Effector memory CD8-positive, alpha-beta T cell (primary cell): Measurements from ENCODE around the gene MAP3K8.

Source experiments
- ATAC-seq: fragments of 150-1000 bp; cut with Tn5 transposase; replicated peaks from 2 replicates; pipeline ENCODE4 v1.10.0; 2021; ENCODE audit warnings: mild to moderate bottlenecking, moderate library complexity
- DNase-seq, 3 experiments: peaks; one replicate each; pipeline ENCODE4 v3.0.0; 2021
- H3K27ac Mint-ChIP-seq, 2 donors: one replicate each; pipeline ENCODE4 v1.8.0; 2022; ENCODE audit warnings: mild to moderate bottlenecking in 2 of 2, mixed read lengths in 2 of 2, moderate library complexity in 2 of 2
- H3K27me3 Mint-ChIP-seq, 2 donors: one replicate each; pipeline ENCODE4 v1.8.0; 2022; ENCODE audit warnings: mixed read lengths in 2 of 2
- H3K36me3 Mint-ChIP-seq: one replicate; pipeline ENCODE4 v1.8.0; 2022; ENCODE audit warnings: mild to moderate bottlenecking, moderate library complexity, mixed read lengths; ENCODE audit not compliant: insufficient read depth
- H3K4me1 Mint-ChIP-seq, 2 donors: one replicate each; pipeline ENCODE4 v1.8.0; 2022; ENCODE audit warnings: low read depth in 2 of 2, mixed read lengths in 2 of 2
- H3K4me3 Mint-ChIP-seq, 2 donors: one replicate each; pipeline ENCODE4 v1.8.0; 2022; ENCODE audit warnings: mild to moderate bottlenecking in 2 of 2, mixed read lengths in 2 of 2, moderate library complexity in 2 of 2
- H3K9me3 Mint-ChIP-seq, 2 donors: one replicate each; pipeline ENCODE4 v1.8.0; 2022; ENCODE audit warnings: mixed read lengths in 2 of 2

Gene MAP3K8

DNA sequence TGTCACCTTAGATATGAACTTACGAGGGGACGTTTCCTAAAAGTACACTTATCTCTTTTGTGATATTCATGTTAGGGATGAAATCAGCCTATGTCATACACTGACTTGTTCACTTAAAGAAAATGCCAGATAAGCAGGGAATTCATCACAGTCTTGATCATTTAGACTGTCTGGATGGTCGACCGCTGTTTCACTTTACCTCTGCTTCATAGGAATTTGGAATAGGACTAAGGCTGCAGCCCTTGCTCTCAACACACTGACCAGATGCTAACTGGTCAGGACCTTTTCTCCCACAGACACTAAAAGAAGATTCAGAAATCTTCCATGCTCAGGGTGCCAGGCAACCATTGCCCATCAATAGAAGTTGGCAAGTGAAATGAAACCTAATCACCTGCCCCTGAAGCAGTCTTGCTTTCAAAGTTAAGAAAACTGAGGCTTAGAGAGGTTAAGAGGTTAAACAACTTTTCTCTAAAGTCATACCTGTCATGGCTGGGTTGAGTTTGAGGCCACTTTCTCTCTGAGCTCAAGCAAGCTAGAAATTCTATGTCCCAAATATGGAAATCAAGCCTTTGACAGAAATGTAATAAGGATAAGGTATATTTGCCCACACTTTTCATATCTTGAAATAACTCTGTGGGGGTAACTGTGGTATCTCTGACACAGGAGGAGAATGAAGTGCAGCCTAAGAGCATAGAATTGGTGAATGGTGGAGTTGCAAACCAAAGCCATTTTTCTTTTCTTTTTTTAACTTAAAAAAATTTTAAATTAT, 77.1 kb downstream of the MAP3K8 start:
- no peak for ATAC-seq
- H3K36me3 Mint-ChIP-seq: peaks cover 3% of the 10 kb centered on the region
- H3K27ac Mint-ChIP-seq: peak overlapping the region in 1 of 2 donors; percentile 73
- no peak for DNase-seq
- no peak overlapping the region for H3K4me3 Mint-ChIP-seq
- no peaks in the 10 kb centered on the region for H3K9me3 Mint-ChIP-seq
- H3K4me1 Mint-ChIP-seq: peaks cover 9% of the 10 kb centered on the region in 2 donors
- H3K27me3 Mint-ChIP-seq: no peaks in the 10 kb centered on the region
